Spinal cord (tissue), 10 donors: ENCODE results near the gene MAPK8IP3. TPM values are rescaled to one million over a fixed set of nuclear protein-coding genes. Genes with fewer than 3 reads are reported as not detected.

Experiments
- DNase-seq, 6 donors: peaks; one replicate each; pipeline versions ENCODE4 v3.0.0 to v3.0.0-alpha.2; 2013 to 2015; ENCODE audit warnings: low spot score in 6 of 6, low read depth in 4 of 6
- H3K27ac ChIP-seq: one replicate; pipeline ENCODE4 v1.5.1; 2013; ENCODE audit warnings: low read depth, low read length, control low read depth
- H3K27me3 ChIP-seq: one replicate; pipeline ENCODE4 v1.6.1; 2013; ENCODE audit warnings: low read length; ENCODE audit not compliant: control insufficient read depth, insufficient read depth
- H3K36me3 ChIP-seq: one replicate; pipeline ENCODE4 v1.6.1; 2013; ENCODE audit warnings: low read length; ENCODE audit not compliant: control insufficient read depth, insufficient read depth
- H3K4me1 ChIP-seq: one replicate; pipeline ENCODE4 v1.6.1; 2013; ENCODE audit warnings: low read length; ENCODE audit not compliant: control insufficient read depth, insufficient read depth
- H3K4me3 ChIP-seq: one replicate; pipeline ENCODE4 v1.5.1; 2013; ENCODE audit warnings: low read depth, low read length, control low read depth
- H3K9me3 ChIP-seq: one replicate; pipeline ENCODE4 v1.6.1; 2013; ENCODE audit warnings: low read length; ENCODE audit not compliant: control insufficient read depth, insufficient read depth
- WGBS: methylation state at CpG from one replicate; pipeline ENCODE4 v1.1.5; 2013; ENCODE audit warnings: missing lambda C conversion rate; ENCODE audit not compliant: insufficient coverage; 5-methylcytosine and 5-hydroxymethylcytosine counted together
- polyA plus RNA-seq, 2 donors: library from polyadenylated mRNA; unstranded; fragments of 120-200 nt; gene quantifications; one replicate each; pipeline ENCODE4 v1.2.1, GENCODE V29; 2013; ENCODE audit not compliant: insufficient read length in 2 of 2
- total RNA-seq, 2 donors: library from RNA; depleted of rRNA in 1 of 2; stranded (reverse); fragments of 120-200 nt in 1 of 2; fragments of >200 nt in 1 of 2; gene quantifications; one replicate each; pipeline versions ENCODE4 v1.2.3 to v1.2.4, GENCODE V29; 2013 to 2014
- donor health status: healthy.

The MAPK8IP3 gene
- total and polyA plus RNA-seq, 4 donors = 53.3 to 137 (median 92.7) TPM

DNA sequence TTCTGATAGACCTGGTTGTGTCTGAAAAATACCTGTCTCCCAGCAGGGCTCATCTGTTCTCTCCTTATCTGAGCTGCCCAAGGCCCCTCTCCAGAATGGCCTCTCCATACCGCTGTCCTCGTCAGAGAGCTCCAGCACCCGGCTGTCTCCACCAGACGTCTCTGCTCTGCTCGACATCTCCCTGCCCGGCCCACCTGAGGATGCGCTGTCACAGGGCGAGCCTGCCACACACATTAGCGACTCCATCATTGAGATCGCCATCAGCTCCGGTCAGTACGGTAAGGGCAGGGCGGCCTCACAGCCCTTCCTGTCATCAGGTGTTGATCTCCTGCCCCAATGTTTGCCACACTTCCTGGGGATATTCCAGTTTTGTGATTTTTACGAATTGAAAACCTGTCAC is 38.1 kb upstream of the MAPK8IP3 start:
- Histone ChIP-seq H3K27me3 (no peaks in the 10 kb centered on the region), H3K36me3 (peaks cover 93% of the 10 kb centered on the region), H3K27ac (no peak overlapping the region), H3K4me1 (no peaks in the 10 kb centered on the region), H3K9me3 (no peaks in the 10 kb centered on the region), H3K4me3 (no peak overlapping the region)
- DNase-seq = no peak
- 96% methylated on average over 14 of the region's 14 CpGs for WGBS

DNA sequence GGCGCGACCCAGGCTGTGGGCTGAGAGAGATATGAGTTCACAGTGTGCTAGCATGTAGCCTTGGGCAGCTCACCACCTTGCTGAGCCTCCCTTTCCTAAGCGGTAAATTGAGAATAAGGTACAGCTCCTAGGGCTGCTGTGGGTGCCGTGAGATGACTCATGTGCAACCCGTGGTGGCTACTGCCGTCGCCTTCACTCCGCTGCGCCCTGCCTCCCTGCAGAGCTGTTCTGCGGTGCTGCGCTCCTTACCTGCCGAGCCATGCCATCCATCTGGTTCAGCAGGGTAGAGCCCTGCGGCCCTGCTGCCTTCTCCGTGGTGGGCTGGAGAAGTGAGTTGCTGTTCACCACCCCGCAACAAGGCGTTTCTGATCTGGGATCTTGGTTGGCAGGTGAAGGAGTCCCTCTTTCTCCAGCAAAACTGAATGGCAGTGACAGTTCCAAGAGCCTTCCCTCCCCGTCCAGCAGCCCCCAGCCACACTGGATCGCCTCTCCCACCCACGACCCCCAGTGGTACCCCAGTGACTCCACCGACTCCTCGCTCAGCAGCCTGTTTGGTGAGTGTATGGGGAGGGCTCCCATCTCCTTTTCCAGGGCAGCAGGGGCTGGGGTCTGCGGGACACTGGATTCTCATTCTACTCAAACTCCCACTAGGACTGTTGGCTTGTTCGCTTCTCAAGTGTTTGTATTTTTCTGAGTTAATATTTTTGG is 37.2 kb upstream of the MAPK8IP3 start:
- peaks cover 99% of the 10 kb centered on the region for H3K36me3 ChIP-seq
- no peaks in the 10 kb centered on the region for H3K27me3 ChIP-seq
- 98% methylated on average over 16 of the region's 23 CpGs for WGBS
- no peaks in the 10 kb centered on the region for H3K4me1 ChIP-seq
- H3K4me3 ChIP-seq = no peak overlapping the region
- DNase-seq = no peak
- no peak overlapping the region for H3K27ac ChIP-seq
- no peaks in the 10 kb centered on the region for H3K9me3 ChIP-seq

DNA sequence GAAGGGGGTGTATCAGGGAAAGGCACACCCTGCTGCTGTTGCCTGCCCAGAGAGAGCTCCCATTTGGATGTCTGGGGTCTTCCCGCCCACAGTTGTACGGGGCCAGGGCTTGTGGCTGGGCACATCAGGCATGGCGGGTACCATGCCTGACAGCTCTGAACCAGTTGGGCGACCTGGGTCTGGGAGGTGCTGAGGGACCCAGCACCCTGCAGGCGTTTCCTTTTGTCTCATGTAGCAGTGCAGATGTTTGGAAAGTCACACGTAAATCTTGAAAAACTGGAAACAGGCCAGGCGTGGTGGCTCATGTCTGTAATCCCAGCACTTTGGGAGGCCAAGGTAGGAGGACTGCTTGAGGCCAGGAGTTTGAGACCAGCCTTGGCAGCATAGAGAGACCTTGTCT is 36.3 kb upstream of the MAPK8IP3 start:
- DNase-seq = no peak
- Histone ChIP-seq H3K4me3 (no peak overlapping the region), H3K27ac (no peak overlapping the region), H3K36me3 (peaks cover 98% of the 10 kb centered on the region), H3K9me3 (no peaks in the 10 kb centered on the region), H3K4me1 (no peaks in the 10 kb centered on the region), H3K27me3 (no peaks in the 10 kb centered on the region)
- 94% methylated on average over 7 of the region's 7 CpGs for WGBS

DNA sequence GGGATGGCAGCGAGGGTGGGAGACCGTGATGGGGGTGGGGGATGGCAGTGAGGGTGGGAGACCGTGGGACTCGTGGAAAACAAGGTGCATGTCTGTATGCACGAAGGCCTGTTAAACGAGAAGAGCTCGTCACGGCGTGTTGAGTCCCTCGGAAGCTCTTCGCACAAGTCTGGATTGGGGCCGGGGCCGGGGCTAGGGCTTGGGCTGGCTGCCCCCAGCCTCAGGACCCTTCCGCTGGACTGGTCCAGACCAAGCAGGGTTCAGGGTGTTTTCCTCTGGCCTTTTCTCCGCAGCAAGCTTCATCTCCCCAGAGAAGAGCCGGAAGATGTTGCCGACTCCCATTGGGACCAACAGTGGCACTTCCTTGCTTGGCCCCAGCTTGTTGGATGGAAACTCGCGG is 35.6 kb upstream of the MAPK8IP3 start:
- DNase-seq = no peak
- Histone ChIP-seq H3K36me3 (peaks cover 98% of the 10 kb centered on the region), H3K4me3 (no peak overlapping the region), H3K27ac (no peak overlapping the region), H3K27me3 (no peaks in the 10 kb centered on the region), H3K4me1 (no peaks in the 10 kb centered on the region), H3K9me3 (no peaks in the 10 kb centered on the region)
- WGBS = 95% methylated on average over 15 of the region's 19 CpGs

DNA sequence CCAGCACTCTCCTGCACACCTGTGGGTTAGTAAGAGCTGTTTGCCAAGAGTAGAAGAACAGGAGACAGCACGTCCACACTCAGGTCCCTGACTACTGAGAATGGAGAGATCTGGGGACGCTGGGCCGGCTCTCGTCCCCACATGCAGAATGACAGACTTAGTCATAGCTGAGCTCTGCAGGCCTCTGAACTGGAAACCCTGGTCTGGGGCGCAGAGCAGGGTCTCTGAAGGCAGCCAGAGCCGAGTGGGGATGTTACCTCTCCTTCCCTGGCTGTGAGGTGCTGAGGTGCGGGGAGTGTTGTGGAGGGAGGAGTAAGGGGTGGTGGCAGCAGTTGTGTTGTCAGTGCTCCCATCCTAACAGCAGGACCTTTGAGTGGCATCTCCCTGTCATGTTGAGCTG is 35.1 kb upstream of the MAPK8IP3 start:
- no peaks in the 10 kb centered on the region for H3K27me3 ChIP-seq
- WGBS = 96% methylated on average over 7 of the region's 7 CpGs
- H3K9me3 ChIP-seq = no peaks in the 10 kb centered on the region
- H3K4me3 ChIP-seq = no peak overlapping the region
- H3K4me1 ChIP-seq = no peaks in the 10 kb centered on the region
- peaks cover 98% of the 10 kb centered on the region for H3K36me3 ChIP-seq
- no peak for DNase-seq
- no peak overlapping the region for H3K27ac ChIP-seq

DNA sequence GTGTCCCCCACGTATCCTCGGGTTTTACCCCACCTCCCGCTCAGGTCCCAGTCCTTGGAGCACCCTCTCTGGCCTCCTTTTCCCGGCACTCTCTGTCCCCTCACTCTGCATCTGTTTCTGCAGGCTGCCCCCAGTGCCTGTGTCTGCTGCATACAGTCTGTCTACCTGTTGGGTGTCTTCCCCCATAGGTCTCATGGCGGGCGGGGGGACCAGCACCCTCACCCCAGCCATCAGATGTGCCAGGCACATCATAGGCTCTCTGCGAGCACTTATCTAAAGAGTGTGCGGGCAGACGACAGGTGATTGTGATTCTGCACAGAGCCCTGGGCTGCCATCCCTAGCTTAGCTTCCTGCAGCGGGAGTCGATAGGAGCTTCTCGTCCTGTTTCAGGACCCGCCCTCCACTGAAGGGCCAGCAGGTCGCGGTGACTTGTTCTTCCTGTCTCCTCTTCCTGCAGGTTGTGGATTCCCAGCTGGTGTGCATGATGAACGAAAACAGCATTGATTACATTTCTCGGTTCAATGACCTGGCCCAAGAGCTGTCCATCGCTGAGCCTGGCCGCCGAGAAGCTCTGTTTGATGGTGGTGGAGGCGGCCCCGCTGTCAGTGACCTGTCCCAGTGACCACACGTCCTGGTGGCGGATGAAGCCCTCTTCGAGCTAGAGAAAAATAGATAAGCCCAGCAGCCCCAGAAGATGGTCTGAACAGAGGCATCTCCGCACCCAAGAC is 32.4 kb upstream of the MAPK8IP3 start:
- no peaks in the 10 kb centered on the region for H3K27me3 ChIP-seq
- H3K4me1 ChIP-seq = peaks cover 1% of the 10 kb centered on the region
- H3K27ac ChIP-seq = no peak overlapping the region
- H3K9me3 ChIP-seq = no peaks in the 10 kb centered on the region
- DNase-seq = no peak
- no peak overlapping the region for H3K4me3 ChIP-seq
- peaks cover 85% of the 10 kb centered on the region for H3K36me3 ChIP-seq
- 95% methylated on average over 23 of the region's 26 CpGs for WGBS

DNA sequence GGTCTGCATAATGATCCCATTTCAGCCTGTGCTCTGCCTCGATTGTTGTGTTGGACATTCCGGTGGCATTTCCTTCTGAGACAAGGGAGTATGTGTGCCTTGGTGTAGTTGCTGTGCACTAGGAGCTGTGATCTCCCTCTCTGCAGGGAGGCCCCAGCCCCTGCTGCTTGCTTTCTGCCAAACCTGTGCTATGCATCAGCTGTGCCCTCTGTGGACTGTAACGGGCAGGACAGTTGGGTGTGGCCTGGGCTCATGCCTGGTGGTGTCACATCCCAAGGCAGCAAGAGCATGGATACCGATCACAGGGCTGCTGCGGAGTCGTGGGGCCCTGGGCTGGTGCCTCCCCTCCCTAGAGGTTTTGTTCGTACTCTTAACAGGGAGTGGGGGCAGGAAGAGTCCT is 31.7 kb upstream of the MAPK8IP3 start:
- WGBS = 85% methylated on average over 7 of the region's 7 CpGs
- Histone ChIP-seq H3K27me3 (no peaks in the 10 kb centered on the region), H3K27ac (no peak overlapping the region), H3K36me3 (peaks cover 78% of the 10 kb centered on the region), H3K4me1 (peaks cover 7% of the 10 kb centered on the region), H3K4me3 (no peak overlapping the region), H3K9me3 (no peaks in the 10 kb centered on the region)
- no peak for DNase-seq

DNA sequence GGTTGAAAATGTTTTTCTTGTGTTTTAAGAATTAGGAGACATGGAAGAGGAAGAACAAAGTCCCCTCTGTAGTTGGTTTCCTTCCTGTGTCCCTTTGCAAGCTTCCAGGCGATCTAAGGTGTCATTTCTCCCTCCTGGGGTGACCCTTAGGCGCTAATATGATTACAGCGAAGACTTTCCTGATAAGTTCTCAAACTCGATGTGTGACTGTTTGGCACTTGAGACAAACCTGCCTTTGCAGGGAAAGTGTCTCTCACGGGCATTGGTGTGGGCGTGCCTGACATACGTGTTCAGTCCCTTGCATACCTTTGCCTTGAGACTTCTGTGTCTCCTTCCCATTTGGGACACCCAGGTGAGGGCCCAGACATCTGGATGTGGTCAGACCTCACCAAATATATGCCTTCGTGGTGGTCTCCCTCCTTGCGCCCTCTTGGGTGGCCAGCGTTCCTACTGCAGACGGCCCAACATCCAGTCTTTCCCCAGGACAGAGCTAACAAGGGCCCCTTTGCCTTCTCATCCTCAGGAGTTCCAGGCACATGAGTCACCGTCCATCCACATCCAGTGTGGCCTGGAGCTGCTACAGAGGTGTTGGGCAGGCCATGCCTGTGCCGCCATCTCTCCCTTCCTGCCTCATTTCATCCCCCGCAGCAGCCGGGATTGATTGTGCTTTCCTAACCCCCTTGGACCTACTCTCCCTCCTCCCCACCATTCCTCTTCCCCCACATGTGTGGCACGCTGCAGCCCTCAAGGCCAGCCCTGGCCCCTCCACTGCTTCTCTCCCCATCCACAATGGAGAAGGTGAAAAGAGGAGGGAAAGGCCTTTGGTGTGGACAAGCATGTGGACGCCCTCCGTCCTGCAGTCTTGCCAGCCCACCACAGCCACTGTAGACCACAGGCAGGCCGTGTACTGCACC is 31.0 kb upstream of the MAPK8IP3 start:
- peaks cover 14% of the 10 kb centered on the region for H3K4me1 ChIP-seq
- DNase-seq = no peak
- H3K27me3 ChIP-seq = no peaks in the 10 kb centered on the region
- H3K27ac ChIP-seq = no peak overlapping the region
- no peaks in the 10 kb centered on the region for H3K9me3 ChIP-seq
- WGBS = 94% methylated on average over 17 of the region's 19 CpGs
- no peak overlapping the region for H3K4me3 ChIP-seq
- peaks cover 71% of the 10 kb centered on the region for H3K36me3 ChIP-seq

GRCh38 chr16:1676661-1677060 is 29.3 kb upstream of the MAPK8IP3 start:
- H3K4me3 ChIP-seq = no peak overlapping the region
- WGBS = 88% methylated on average over 10 of the region's 12 CpGs
- DNase-seq = no peak
- H3K27me3 ChIP-seq = no peaks in the 10 kb centered on the region
- H3K4me1 ChIP-seq = peaks cover 25% of the 10 kb centered on the region
- H3K9me3 ChIP-seq = no peaks in the 10 kb centered on the region
- peaks cover 58% of the 10 kb centered on the region for H3K36me3 ChIP-seq
- H3K27ac ChIP-seq = no peak overlapping the region
